ENCODE data around the gene JPT1. TPM values are rescaled to one million over a fixed set of nuclear protein-coding genes. Genes with fewer than 3 reads are reported as not detected.

JPT1 gene
- total RNA-seq, 1 experiment from 2014 or later, result 341 TPM

DNA sequence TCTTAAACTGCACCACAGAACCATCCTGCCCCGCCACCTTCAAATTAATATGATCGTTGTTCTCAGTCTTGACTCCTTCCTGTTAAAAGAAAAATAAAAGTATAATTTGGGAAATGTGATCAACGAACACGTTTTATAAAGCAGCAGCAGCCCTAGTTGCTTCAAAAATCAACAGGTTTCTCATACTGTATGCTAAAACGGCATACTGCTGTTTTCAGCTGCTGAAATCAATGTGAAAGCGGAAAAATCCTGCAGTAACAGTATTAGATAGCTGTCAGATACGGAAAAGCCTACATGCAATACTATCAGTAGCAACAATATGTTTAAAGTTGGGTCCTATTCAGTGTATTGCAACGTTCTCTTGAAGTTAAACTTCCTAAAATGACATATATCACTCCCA, 26.8 kb upstream of the JPT1 start (continued):
- TF ChIP-seq, protein P1, sequence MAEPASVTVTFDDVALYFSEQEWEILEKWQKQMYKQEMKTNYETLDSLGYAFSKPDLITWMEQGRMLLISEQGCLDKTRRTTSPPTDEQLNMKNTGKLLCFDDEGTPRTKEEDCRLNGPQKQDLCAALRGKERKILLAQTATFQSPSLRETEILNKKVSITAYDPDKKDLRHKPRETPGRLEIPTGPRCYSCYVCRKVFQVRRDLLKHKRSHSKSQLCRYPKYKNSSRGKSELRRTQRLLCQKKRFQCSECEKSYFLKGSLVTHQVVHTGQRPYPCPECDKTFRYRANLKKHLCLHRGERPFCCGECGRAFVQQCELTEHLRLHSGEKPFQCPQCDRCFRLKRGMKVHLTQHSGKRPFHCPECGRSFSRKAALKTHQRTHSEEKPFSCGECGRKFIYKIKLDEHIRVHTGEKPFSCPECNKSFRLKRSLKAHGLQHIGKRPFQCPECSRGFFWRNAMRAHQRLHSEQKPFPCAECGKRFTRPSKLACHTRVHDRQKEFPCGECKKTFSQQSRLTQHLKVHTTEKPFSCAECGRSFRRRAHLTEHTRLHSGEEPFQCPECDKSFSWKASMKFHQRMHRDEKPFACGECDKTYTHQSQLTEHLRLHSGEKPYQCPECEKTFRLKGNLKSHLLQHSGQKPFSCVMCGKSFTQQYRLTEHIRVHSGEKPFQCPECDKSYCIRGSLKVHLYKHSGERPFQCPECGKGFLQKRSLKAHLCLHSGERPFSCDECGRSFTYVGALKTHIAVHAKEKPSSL (CRISPR knock-in tag; conservative IDR thresholded peaks at IDR 0.05), result no peak
- TF ChIP-seq, protein P2, sequence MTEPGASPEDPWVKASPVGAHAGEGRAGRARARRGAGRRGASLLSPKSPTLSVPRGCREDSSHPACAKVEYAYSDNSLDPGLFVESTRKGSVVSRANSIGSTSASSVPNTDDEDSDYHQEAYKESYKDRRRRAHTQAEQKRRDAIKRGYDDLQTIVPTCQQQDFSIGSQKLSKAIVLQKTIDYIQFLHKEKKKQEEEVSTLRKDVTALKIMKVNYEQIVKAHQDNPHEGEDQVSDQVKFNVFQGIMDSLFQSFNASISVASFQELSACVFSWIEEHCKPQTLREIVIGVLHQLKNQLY (CRISPR knock-in tag; IDR thresholded peaks at IDR 0.05), result no peak
- TF ChIP-seq, protein P3, sequence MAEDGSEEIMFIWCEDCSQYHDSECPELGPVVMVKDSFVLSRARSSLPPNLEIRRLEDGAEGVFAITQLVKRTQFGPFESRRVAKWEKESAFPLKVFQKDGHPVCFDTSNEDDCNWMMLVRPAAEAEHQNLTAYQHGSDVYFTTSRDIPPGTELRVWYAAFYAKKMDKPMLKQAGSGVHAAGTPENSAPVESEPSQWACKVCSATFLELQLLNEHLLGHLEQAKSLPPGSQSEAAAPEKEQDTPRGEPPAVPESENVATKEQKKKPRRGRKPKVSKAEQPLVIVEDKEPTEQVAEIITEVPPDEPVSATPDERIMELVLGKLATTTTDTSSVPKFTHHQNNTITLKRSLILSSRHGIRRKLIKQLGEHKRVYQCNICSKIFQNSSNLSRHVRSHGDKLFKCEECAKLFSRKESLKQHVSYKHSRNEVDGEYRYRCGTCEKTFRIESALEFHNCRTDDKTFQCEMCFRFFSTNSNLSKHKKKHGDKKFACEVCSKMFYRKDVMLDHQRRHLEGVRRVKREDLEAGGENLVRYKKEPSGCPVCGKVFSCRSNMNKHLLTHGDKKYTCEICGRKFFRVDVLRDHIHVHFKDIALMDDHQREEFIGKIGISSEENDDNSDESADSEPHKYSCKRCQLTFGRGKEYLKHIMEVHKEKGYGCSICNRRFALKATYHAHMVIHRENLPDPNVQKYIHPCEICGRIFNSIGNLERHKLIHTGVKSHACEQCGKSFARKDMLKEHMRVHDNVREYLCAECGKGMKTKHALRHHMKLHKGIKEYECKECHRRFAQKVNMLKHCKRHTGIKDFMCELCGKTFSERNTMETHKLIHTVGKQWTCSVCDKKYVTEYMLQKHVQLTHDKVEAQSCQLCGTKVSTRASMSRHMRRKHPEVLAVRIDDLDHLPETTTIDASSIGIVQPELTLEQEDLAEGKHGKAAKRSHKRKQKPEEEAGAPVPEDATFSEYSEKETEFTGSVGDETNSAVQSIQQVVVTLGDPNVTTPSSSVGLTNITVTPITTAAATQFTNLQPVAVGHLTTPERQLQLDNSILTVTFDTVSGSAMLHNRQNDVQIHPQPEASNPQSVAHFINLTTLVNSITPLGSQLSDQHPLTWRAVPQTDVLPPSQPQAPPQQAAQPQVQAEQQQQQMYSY (CRISPR knock-in tag; IDR thresholded peaks at IDR 0.05), result no peak
- TF ChIP-seq ETV6 (CRISPR knock-in tag; IDR thresholded peaks at IDR 0.05) (no peak), PRRX2 (CRISPR knock-in tag; IDR thresholded peaks at IDR 0.05) (no peak), ZNF396 (CRISPR knock-in tag; IDR thresholded peaks at IDR 0.05; ENCODE audit: borderline replicate concordance) (no peak)

DNA sequence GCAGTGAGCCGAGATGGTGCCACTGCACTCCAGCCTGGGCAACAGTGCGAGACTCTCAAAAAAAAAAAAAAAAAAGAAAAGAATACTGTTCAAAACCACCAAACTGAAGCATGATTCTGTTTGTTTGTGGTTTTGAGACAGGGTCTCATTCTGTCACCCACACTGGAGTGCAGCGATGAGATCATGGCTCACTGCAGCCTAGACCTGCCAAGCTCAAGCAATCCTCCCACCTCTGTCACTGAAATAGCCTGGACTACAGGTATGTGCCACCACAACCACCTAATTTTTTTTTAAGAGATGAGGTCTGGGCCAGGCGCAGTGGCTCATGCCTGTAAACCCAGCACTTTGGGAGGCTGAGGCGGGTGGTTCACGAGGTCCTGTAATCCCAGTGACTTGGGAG, 24.1 kb upstream of the JPT1 start:
- no peak for ATAC-seq
- CTCF ChIA-PET, result no interaction called here
- TF ChIP-seq TCF7 (CRISPR knock-in tag; IDR thresholded peaks at IDR 0.05; ENCODE audit: low read depth), result no peak
- no peak for TF ChIP-seq ZNF263 (CRISPR knock-in tag; IDR thresholded peaks at IDR 0.05; ENCODE audit: low read depth)
- no peak for TF ChIP-seq PRRX2 (CRISPR knock-in tag; IDR thresholded peaks at IDR 0.05)
- TF ChIP-seq, protein P4, sequence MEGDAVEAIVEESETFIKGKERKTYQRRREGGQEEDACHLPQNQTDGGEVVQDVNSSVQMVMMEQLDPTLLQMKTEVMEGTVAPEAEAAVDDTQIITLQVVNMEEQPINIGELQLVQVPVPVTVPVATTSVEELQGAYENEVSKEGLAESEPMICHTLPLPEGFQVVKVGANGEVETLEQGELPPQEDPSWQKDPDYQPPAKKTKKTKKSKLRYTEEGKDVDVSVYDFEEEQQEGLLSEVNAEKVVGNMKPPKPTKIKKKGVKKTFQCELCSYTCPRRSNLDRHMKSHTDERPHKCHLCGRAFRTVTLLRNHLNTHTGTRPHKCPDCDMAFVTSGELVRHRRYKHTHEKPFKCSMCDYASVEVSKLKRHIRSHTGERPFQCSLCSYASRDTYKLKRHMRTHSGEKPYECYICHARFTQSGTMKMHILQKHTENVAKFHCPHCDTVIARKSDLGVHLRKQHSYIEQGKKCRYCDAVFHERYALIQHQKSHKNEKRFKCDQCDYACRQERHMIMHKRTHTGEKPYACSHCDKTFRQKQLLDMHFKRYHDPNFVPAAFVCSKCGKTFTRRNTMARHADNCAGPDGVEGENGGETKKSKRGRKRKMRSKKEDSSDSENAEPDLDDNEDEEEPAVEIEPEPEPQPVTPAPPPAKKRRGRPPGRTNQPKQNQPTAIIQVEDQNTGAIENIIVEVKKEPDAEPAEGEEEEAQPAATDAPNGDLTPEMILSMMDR (IDR thresholded peaks at IDR 0.05), result no peak
- TF ChIP-seq IRF2 (CRISPR knock-in tag; IDR thresholded peaks at IDR 0.05; ENCODE audit: borderline replicate concordance, low read depth), result no peak
- no peaks in the 10 kb centered on the region for H3K27me3 Mint-ChIP-seq (ENCODE audit: low read depth)
- no peaks in the 10 kb centered on the region for H3K9me3 Mint-ChIP-seq
- no peak overlapping the region for H3K4me3 Mint-ChIP-seq
- no peak overlapping the region for H3K27ac Mint-ChIP-seq
- no peak for DNase-seq (ENCODE audit: low spot score)
- POLR2A ChIA-PET, result interaction anchor here (0.7 kb wide), 1 partner anchor 62 kb away, joined by 3 read pairs; no protein-coding TSS in a partner anchor
- peaks cover 18% of the 10 kb centered on the region for H3K4me1 Mint-ChIP-seq
- peaks cover 61% of the 10 kb centered on the region for H3K36me3 Mint-ChIP-seq

DNA sequence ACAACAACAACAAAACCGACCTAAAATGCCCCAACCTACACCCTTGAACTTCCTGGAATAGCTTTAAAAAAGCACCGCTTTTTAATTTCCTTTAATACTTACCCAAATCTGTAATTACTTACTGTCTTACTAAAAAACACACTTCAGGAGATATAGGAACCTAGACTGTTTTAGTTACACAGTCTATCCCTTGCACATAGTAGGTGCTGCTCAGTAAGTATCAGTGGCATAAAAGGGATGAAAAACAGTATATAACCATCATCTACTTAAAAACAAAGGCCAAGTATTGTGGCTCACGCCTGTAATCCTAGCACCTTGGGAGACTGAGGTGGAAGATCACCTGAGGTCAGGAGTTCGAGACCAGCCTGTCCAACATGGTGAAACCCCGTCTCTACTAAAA, 22.3 kb upstream of the JPT1 start:
- peaks cover 68% of the 10 kb centered on the region for H3K36me3 Mint-ChIP-seq
- H3K9me3 Mint-ChIP-seq, result no peaks in the 10 kb centered on the region
- H3K27me3 Mint-ChIP-seq (ENCODE audit: low read depth), result no peaks in the 10 kb centered on the region
- ChIA-PET CTCF (interaction anchor here (0.6 to 1.5 kb wide), 3 partner anchors 25 to 122 kb away, joined by 3 to 7 read pairs (median 3); partner anchors contain the start of gene MIF4GD), POLR2A (interaction anchor here (0.7 kb wide), 1 partner anchor 25 kb away, joined by 3 read pairs; no protein-coding TSS in a partner anchor)
- no peak for DNase-seq (ENCODE audit: low spot score)
- H3K4me1 Mint-ChIP-seq, result peaks cover 13% of the 10 kb centered on the region
- peak overlapping the region; percentile 82 for H3K27ac Mint-ChIP-seq
- no peak overlapping the region for H3K4me3 Mint-ChIP-seq
- TF ChIP-seq, protein P5, sequence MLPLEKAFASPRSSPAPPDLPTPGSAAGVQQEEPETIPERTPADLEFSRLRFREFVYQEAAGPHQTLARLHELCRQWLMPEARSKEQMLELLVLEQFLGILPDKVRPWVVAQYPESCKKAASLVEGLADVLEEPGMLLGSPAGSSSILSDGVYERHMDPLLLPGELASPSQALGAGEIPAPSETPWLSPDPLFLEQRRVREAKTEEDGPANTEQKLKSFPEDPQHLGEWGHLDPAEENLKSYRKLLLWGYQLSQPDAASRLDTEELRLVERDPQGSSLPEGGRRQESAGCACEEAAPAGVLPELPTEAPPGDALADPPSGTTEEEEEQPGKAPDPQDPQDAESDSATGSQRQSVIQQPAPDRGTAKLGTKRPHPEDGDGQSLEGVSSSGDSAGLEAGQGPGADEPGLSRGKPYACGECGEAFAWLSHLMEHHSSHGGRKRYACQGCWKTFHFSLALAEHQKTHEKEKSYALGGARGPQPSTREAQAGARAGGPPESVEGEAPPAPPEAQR (CRISPR knock-in tag; IDR thresholded peaks at IDR 0.05), result no peak
- no peak for TF ChIP-seq RELA (CRISPR knock-in tag; IDR thresholded peaks at IDR 0.05; ENCODE audit: borderline replicate concordance)
- TF ChIP-seq ZNF232 (CRISPR knock-in tag; IDR thresholded peaks at IDR 0.05), result no peak
- TF ChIP-seq HMGA2 (CRISPR knock-in tag; IDR thresholded peaks at IDR 0.05), result no peak
- ATAC-seq, result no peak
